ENCODE results near the gene TMEM59.
"Not testable (repeated sequence)": the region's sequence is repeated elsewhere in the genome, so short reads cannot be mapped to it uniquely, and the experiment has no call there.

The TMEM59 gene

GRCh38 chr1:53998223-53998622 lies 54.8 kb downstream of the TMEM59 start:
- in situ Hi-C loops (cut with MboI; ENCODE audit: low pct_unique_long_range_greater_than_20kb, low sequenced_read_pairs, unreplicated experiment): no loop called here
- no peak for DNase-seq (ENCODE audit: low spot score)
- TF ChIP-seq CTCF (IDR thresholded peaks at IDR 0.05; ENCODE audit: extremely low read depth, insufficient read depth, missing control alignments): no peak

GRCh38 chr1:53995683-53996082 lies 57.3 kb downstream of the TMEM59 start:
- no peak for DNase-seq (ENCODE audit: low spot score)
- in situ Hi-C loops (cut with MboI; ENCODE audit: low pct_unique_long_range_greater_than_20kb, low sequenced_read_pairs, unreplicated experiment): no loop called here
- TF ChIP-seq CTCF (IDR thresholded peaks at IDR 0.05; ENCODE audit: extremely low read depth, insufficient read depth, missing control alignments): no peak

GRCh38 chr1:53994516-53994915 lies 58.5 kb downstream of the TMEM59 start:
- in situ Hi-C loops (cut with MboI; ENCODE audit: low pct_unique_long_range_greater_than_20kb, low sequenced_read_pairs, unreplicated experiment); DNase-seq (ENCODE audit: low spot score): not testable (repeated sequence)

- TF ChIP-seq CTCF (IDR thresholded peaks at IDR 0.05; ENCODE audit: extremely low read depth, insufficient read depth, missing control alignments): peak; percentile 35
- in situ Hi-C loops (cut with MboI; ENCODE audit: low pct_unique_long_range_greater_than_20kb, low sequenced_read_pairs, unreplicated experiment): no loop called here
These were observed 60.7 kb downstream of the TMEM59 start for GRCh38 chr1:53992085-53992874.

GRCh38 chr1:53987880-53988279 lies 65.1 kb downstream of the TMEM59 start:
- no peak for TF ChIP-seq CTCF (IDR thresholded peaks at IDR 0.05; ENCODE audit: extremely low read depth, insufficient read depth, missing control alignments)
- in situ Hi-C loops (cut with MboI; ENCODE audit: low pct_unique_long_range_greater_than_20kb, low sequenced_read_pairs, unreplicated experiment): no loop called here
- DNase-seq (ENCODE audit: low spot score): no peak

More at GRCh38 chr1:53992085-53992874, 60.7 kb downstream of the TMEM59 start:
- no peak for DNase-seq (ENCODE audit: low spot score)

DNA sequence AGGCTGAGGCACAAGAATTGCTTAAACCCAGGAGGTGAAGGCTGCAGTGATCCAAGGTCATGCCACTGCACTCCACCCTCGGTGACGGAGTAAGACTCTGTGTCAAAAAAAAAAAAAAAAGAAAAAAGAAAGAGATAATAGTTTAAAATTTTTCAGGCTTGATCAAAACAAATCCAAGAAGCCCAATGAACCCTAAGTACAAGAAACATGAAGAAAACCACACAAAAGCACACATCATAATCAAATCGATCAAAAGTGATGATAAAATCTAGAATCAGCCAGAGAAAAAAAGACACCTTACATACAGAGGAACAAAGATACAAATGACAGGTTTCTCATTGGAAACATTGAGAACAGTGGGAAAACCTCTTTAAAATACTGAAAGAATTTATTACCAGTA lies 66.5 kb downstream of the TMEM59 start:
- no peak for DNase-seq (ENCODE audit: low spot score)
- in situ Hi-C loops (cut with MboI; ENCODE audit: low pct_unique_long_range_greater_than_20kb, low sequenced_read_pairs, unreplicated experiment): no loop called here
- no peak for TF ChIP-seq CTCF (IDR thresholded peaks at IDR 0.05; ENCODE audit: extremely low read depth, insufficient read depth, missing control alignments)

DNA sequence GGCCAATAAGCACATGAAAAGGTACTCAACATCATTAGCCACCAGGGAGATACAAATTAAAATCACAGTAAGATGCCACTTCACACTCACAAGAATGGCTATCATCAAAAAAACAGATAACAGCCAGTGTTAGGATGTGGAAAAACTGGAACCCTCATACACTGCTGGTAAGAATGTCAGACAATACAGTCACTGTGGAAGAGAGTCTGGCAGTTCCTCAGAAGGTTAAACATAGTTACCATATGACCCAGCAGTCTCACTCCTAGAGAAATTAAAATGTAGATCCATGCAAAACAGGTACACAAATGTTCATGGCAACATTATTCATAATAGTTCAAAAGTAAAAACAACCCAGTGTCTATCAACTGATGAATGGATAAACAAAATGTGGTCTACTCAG lies 68.3 kb downstream of the TMEM59 start:
- no peak for TF ChIP-seq CTCF (IDR thresholded peaks at IDR 0.05; ENCODE audit: extremely low read depth, insufficient read depth, missing control alignments)
- no peak for DNase-seq (ENCODE audit: low spot score)
- in situ Hi-C loops (cut with MboI; ENCODE audit: low pct_unique_long_range_greater_than_20kb, low sequenced_read_pairs, unreplicated experiment): no loop called here

Data from GM13977 (cell line).